Measurements from ENCODE around the gene RHOBTB3. TPM values are rescaled to one million over a fixed set of nuclear protein-coding genes. Genes with fewer than 3 reads are reported as not detected.
"Not testable (repeated sequence)": the region's sequence is repeated elsewhere in the genome, so short reads cannot be mapped to it uniquely, and the experiment has no call there.

RHOBTB3 gene
- total RNA-seq, 1 donor from 2014 or later = 55.9 TPM

GRCh38 chr5:95810305-95811125 is 79.4 kb downstream of the RHOBTB3 start:
- H3K27ac Mint-ChIP-seq = peak overlapping the region; percentile 21
- no peaks in the 10 kb centered on the region for H3K36me3 Mint-ChIP-seq (ENCODE audit: insufficient read depth)
- TF ChIP-seq CTCF (IDR thresholded peaks at IDR 0.05; ENCODE audit: unreplicated experiment) = no peak
- no peak overlapping the region for H3K4me3 Mint-ChIP-seq (ENCODE audit: low read depth)
- peaks cover 21% of the 10 kb centered on the region for H3K4me1 Mint-ChIP-seq (ENCODE audit: low read depth)
- no peaks in the 10 kb centered on the region for H3K9me3 Mint-ChIP-seq (ENCODE audit: low read depth)
- no peaks in the 10 kb centered on the region for H3K27me3 Mint-ChIP-seq
- no peak for DNase-seq (ENCODE audit: low spot score, unreplicated experiment)

DNA sequence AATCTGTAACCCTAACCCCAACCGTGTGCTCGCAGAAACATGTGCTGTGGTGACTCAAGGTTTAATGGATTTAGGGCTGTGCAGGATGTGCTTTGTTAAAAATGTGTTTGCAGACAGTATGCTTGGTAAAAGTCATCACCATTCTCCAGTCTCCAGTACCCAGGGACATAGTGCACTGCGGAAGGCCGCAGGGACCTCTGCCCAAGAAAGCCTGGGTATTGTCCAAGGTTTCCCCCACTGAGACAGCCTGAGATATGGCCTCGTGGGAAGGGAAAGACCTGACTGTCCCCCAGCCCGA is 79.9 kb downstream of the RHOBTB3 start:
- not testable (repeated sequence) for H3K9me3 Mint-ChIP-seq (ENCODE audit: low read depth); H3K27me3 Mint-ChIP-seq; H3K4me3 Mint-ChIP-seq (ENCODE audit: low read depth); DNase-seq (ENCODE audit: low spot score, unreplicated experiment); H3K36me3 Mint-ChIP-seq (ENCODE audit: insufficient read depth)
- Mint-ChIP-seq H3K4me1 (ENCODE audit: low read depth) (peaks cover 21% of the 10 kb centered on the region), H3K27ac (peak overlapping the region; percentile 21)

GRCh38 chr5:95811461-95812073 is 80.4 kb downstream of the RHOBTB3 start:
- H3K36me3 Mint-ChIP-seq (ENCODE audit: insufficient read depth); H3K27ac Mint-ChIP-seq; DNase-seq (ENCODE audit: low spot score, unreplicated experiment); H3K27me3 Mint-ChIP-seq; H3K9me3 Mint-ChIP-seq (ENCODE audit: low read depth); H3K4me3 Mint-ChIP-seq (ENCODE audit: low read depth): not testable (repeated sequence)
- peaks cover 21% of the 10 kb centered on the region for H3K4me1 Mint-ChIP-seq (ENCODE audit: low read depth)

DNA sequence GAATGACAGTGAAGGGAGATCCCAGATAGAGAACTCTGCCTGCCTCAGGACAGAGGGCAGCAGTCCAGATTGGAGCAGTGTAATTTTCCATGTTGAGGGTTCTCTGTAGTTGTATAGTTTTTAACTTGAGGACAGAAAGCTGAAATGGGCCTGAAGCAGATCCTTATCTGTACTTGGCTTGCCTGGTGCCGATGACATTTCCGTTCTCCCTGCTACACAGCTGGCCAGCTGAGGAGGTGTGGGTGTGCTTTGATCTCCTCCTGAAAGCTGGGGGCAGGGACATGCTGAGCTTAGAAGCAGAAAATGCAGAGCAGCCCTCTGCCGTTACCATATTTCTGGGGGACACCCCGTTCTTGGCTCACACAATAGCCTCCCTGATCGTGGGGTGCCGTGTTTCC is 80.9 kb downstream of the RHOBTB3 start:
- Mint-ChIP-seq H3K27ac (no peak overlapping the region), H3K36me3 (ENCODE audit: insufficient read depth) (peaks cover 5% of the 10 kb centered on the region), H3K9me3 (ENCODE audit: low read depth) (no peaks in the 10 kb centered on the region), H3K27me3 (no peaks in the 10 kb centered on the region), H3K4me3 (ENCODE audit: low read depth) (no peak overlapping the region), H3K4me1 (ENCODE audit: low read depth) (peaks cover 21% of the 10 kb centered on the region)
- no peak for DNase-seq (ENCODE audit: low spot score, unreplicated experiment)
- TF ChIP-seq CTCF (IDR thresholded peaks at IDR 0.05; ENCODE audit: unreplicated experiment) = no peak

DNA sequence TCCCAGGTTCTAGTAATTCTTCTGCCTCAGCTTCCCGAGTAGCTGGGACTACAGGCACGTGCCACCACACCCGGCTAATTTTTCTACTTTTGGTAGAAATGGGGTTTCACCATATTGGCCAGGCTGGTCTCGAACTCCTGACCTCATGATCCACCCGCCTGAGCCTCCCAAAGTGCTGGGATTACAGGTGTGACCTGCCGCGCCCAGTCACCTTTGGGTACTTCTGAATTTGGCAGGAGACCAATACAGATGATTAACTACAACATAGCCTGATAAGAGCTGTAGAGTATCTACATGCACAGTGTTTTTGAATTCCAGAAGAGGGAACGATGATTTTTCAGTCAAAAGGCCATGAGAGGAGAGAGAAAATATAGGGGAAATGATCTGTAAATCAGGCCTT is 81.9 kb downstream of the RHOBTB3 start:
- not testable (repeated sequence) for H3K27ac Mint-ChIP-seq; DNase-seq (ENCODE audit: low spot score, unreplicated experiment); H3K27me3 Mint-ChIP-seq; H3K9me3 Mint-ChIP-seq (ENCODE audit: low read depth); H3K4me3 Mint-ChIP-seq (ENCODE audit: low read depth); H3K36me3 Mint-ChIP-seq (ENCODE audit: insufficient read depth)
- peaks cover 21% of the 10 kb centered on the region for H3K4me1 Mint-ChIP-seq (ENCODE audit: low read depth)

DNA sequence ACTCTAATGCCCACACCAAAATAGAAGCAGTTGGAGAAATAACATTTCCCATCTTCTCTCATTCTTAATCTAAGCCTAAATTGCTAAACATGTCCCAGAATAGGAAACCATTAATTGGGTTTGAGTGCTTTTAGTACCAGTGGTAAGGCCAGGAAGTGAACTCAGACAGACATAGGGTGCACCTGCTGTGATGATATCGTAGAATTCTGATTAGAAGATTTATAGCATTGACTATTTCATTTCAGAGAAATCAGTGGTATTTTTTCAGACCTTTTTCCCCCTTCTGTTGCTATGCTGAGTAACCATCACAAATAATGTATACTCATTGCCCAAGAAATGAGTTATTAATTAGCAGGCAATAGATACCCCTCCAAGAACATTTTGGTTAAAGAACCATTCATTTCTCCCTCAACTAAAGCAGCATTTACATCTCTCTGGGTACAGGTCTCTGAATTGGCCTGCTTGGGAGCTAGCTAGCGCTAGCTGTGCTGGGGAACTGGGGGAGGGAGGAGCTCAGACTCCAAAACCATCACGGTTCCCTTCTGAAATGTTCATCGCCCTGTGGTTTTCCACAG is 84.1 kb downstream of the RHOBTB3 start:
- Mint-ChIP-seq H3K27ac (no peak overlapping the region), H3K36me3 (ENCODE audit: insufficient read depth) (peaks cover 5% of the 10 kb centered on the region), H3K27me3 (no peaks in the 10 kb centered on the region), H3K4me3 (ENCODE audit: low read depth) (no peak overlapping the region), H3K9me3 (ENCODE audit: low read depth) (no peaks in the 10 kb centered on the region), H3K4me1 (ENCODE audit: low read depth) (peaks cover 20% of the 10 kb centered on the region)
- no peak for TF ChIP-seq CTCF (IDR thresholded peaks at IDR 0.05; ENCODE audit: unreplicated experiment)
- DNase-seq (ENCODE audit: low spot score, unreplicated experiment) = no peak
